ENCODE results near the gene C14orf119. TPM values are rescaled to one million over a fixed set of nuclear protein-coding genes. Genes with fewer than 3 reads are reported as not detected.

The C14orf119 gene
- polyA plus RNA-seq, 3 donors: 17.5 to 110 (median 106) TPM

DNA sequence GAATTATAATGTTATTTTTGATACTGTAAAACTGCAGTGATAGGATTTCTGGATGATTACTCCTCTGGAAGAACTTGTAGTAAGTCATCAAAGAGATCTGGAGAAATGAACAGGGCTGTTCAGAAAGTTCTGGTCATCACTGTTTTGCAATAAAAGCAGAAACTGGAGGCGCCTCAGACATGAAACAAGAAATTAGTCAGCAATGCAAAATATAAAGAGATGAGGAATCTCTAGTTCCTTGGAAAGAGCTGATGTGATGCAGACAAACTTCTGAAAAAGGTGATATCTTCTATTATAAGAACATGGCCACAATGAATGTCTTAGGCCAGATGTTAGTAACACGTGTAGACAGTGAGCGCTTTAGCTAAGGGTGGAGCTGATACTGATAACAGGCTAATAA lies 9.8 kb upstream of the C14orf119 start:
- Histone ChIP-seq H3K9me3 (replicated peaks in 1 of 2; ENCODE audit: control insufficient read depth in 1 of 2, insufficient read depth in 1 of 2, low read length in 2 of 2) (no peaks in the 10 kb centered on the region), H3K4me1 (ENCODE audit: control insufficient read depth in 1 of 2, insufficient read depth in 2 of 2, low read length in 2 of 2) (peaks cover 8 to 20% of the 10 kb centered on the region in 2 donors), H2AFZ (ENCODE audit: insufficient read depth, low read depth, low read length, poor library complexity, severe bottlenecking) (no peak overlapping the region), H3K27ac (ENCODE audit: low read depth in 1 of 2, low read length in 2 of 2) (peak overlapping the region in 1 of 2 donors; percentile 9), H3K36me3 (replicated peaks in 1 of 2; ENCODE audit: control insufficient read depth in 1 of 2, insufficient read depth in 2 of 2, low read length in 2 of 2) (peaks cover 95 to 100% of the 10 kb centered on the region in 2 donors), H3K9ac (ENCODE audit: insufficient read depth, low read length, poor library complexity, severe bottlenecking) (no peak overlapping the region), H3K4me3 (replicated peaks in 1 of 3; ENCODE audit: low read depth in 2 of 3, low read length in 3 of 3) (no peak overlapping the region), H4K20me1 (ENCODE audit: insufficient read depth, low read length) (peaks cover 74% of the 10 kb centered on the region), H3K4me2 (replicated peaks; ENCODE audit: extremely low read depth, low read length, poor library complexity, severe bottlenecking) (no peak overlapping the region), H3K27me3 (ENCODE audit: control insufficient read depth in 2 of 2, insufficient read depth in 2 of 2, low read length in 2 of 2) (no peaks in the 10 kb centered on the region), H3K79me2 (ENCODE audit: insufficient read depth, low read length) (peaks cover 68% of the 10 kb centered on the region)
- peak in 1 of 3 donors; percentile 21 for DNase-seq
- 61% methylated on average over 3 of the region's 3 CpGs for WGBS (ENCODE audit: insufficient coverage)
- no peaks in the 10 kb centered on the region for H3K27me3 Mint-ChIP-seq (ENCODE audit: low read depth in 3 of 3)
- H3K9me3 Mint-ChIP-seq: no peaks in the 10 kb centered on the region
- intact Hi-C loops (cut with micrococcal nuclease): no loop called here
- peak overlapping the region in 6 of 7 donors; percentile 5 to 82 (median 58) for H3K27ac Mint-ChIP-seq
- peaks cover 12% of the 10 kb centered on the region for H3K4me1 Mint-ChIP-seq
- H3K4me3 Mint-ChIP-seq: no peak overlapping the region
- TF ChIP-seq, protein P1, sequence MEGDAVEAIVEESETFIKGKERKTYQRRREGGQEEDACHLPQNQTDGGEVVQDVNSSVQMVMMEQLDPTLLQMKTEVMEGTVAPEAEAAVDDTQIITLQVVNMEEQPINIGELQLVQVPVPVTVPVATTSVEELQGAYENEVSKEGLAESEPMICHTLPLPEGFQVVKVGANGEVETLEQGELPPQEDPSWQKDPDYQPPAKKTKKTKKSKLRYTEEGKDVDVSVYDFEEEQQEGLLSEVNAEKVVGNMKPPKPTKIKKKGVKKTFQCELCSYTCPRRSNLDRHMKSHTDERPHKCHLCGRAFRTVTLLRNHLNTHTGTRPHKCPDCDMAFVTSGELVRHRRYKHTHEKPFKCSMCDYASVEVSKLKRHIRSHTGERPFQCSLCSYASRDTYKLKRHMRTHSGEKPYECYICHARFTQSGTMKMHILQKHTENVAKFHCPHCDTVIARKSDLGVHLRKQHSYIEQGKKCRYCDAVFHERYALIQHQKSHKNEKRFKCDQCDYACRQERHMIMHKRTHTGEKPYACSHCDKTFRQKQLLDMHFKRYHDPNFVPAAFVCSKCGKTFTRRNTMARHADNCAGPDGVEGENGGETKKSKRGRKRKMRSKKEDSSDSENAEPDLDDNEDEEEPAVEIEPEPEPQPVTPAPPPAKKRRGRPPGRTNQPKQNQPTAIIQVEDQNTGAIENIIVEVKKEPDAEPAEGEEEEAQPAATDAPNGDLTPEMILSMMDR (IDR thresholded peaks at IDR 0.05): no peak
- H3K36me3 Mint-ChIP-seq: peaks cover 69 to 88% of the 10 kb centered on the region in 2 donors

DNA sequence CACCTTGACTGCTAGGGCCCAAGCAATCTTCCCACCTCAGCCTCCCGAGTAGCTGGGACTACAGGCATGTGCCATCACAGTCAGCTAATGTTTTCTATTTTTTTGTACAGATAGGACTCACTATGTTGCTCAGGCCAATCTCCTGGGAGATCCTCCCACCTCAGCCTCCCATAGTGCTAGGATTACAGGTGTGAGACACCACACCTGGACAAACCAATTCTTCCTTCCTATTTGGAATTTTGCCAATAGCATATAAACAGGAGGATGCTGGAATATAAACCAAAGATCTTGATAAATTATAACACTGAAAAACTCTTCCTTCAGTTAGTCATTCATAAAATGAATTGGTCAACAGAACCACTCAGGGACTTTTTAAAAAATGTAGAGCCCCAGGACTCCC lies 8.7 kb upstream of the C14orf119 start:
- peaks cover 62 to 89% of the 10 kb centered on the region in 2 donors for H3K36me3 Mint-ChIP-seq
- H3K4me2 ChIP-seq (replicated peaks; ENCODE audit: extremely low read depth, low read length, poor library complexity, severe bottlenecking): no peak overlapping the region
- intact Hi-C loops (cut with micrococcal nuclease): no loop called here
- peaks cover 11% of the 10 kb centered on the region for H3K4me1 Mint-ChIP-seq
- WGBS (ENCODE audit: insufficient coverage): 100% methylated on average over 1 of the region's 1 CpG
- no peaks in the 10 kb centered on the region for H3K27me3 Mint-ChIP-seq (ENCODE audit: low read depth in 3 of 3)
- H3K27me3 ChIP-seq (ENCODE audit: control insufficient read depth in 2 of 2, insufficient read depth in 2 of 2, low read length in 2 of 2): no peaks in the 10 kb centered on the region
- peaks cover 84% of the 10 kb centered on the region for H4K20me1 ChIP-seq (ENCODE audit: insufficient read depth, low read length)
- peaks cover 8 to 17% of the 10 kb centered on the region in 2 donors for H3K4me1 ChIP-seq (ENCODE audit: control insufficient read depth in 1 of 2, insufficient read depth in 2 of 2, low read length in 2 of 2)
- H3K9me3 ChIP-seq (replicated peaks in 1 of 2; ENCODE audit: control insufficient read depth in 1 of 2, insufficient read depth in 1 of 2, low read length in 2 of 2): no peaks in the 10 kb centered on the region
- no peaks in the 10 kb centered on the region for H3K9me3 Mint-ChIP-seq
- H2AFZ ChIP-seq (ENCODE audit: insufficient read depth, low read depth, low read length, poor library complexity, severe bottlenecking): no peak overlapping the region
- H3K4me3 ChIP-seq (replicated peaks in 1 of 3; ENCODE audit: low read depth in 2 of 3, low read length in 3 of 3): no peak overlapping the region
- H3K79me2 ChIP-seq (ENCODE audit: insufficient read depth, low read length): peaks cover 77% of the 10 kb centered on the region
- H3K36me3 ChIP-seq (replicated peaks in 1 of 2; ENCODE audit: control insufficient read depth in 1 of 2, insufficient read depth in 2 of 2, low read length in 2 of 2): peaks cover 94 to 100% of the 10 kb centered on the region in 2 donors
- peak overlapping the region in 2 of 7 donors; percentile 37 to 62 for H3K27ac Mint-ChIP-seq
- DNase-seq: no peak
- H3K9ac ChIP-seq (ENCODE audit: insufficient read depth, low read length, poor library complexity, severe bottlenecking): no peak overlapping the region
- H3K27ac ChIP-seq (ENCODE audit: low read depth in 1 of 2, low read length in 2 of 2): peak overlapping the region in 1 of 2 donors; percentile 9
- no peak overlapping the region for H3K4me3 Mint-ChIP-seq
- TF ChIP-seq, protein P1 (IDR thresholded peaks at IDR 0.05): no peak

Measured in CD14-positive monocyte (primary cell).